NCI-H187 treated with DMSO at 0.1 percent for 48 hours (cell line): ENCODE results near the gene HS6ST1.
"Not testable (repeated sequence)": the region's sequence is repeated elsewhere in the genome, so short reads cannot be mapped to it uniquely, and the experiment has no call there.

Source experiments
- DNase-seq: peaks from one replicate; lab custom pipeline; 2025; lab: John Stamatoyannopoulos, UW

The HS6ST1 gene

GRCh38 chr2:128268611-128269010, 50.1 kb downstream of the HS6ST1 start:
- not testable (repeated sequence) for DNase-seq

GRCh38 chr2:128268145-128268544, 50.5 kb downstream of the HS6ST1 start:
- not testable (repeated sequence) for DNase-seq

- not testable (repeated sequence) for DNase-seq
These were observed 51.0 kb downstream of the HS6ST1 start for GRCh38 chr2:128267649-128268048.

DNA sequence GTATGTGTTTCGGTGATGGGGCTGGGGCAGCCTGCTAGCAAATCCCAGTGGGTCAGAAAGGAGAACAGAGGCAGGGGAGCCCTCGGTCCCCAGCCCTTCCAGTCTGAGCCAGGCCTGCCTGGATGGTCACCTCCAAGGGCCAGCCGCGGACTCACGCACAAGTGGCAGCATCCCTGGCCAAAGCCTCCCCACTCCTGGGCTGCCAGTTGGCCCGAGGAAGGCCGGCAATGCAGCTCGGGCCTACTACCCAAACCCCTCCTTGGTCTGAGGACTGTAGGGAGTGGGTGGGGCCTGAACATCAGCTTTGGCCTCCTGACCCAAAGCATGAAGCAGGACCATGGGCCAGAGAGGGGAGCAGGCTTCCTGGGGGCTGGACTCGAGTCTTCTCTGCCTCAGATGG, 51.5 kb downstream of the HS6ST1 start:
- not testable (repeated sequence) for DNase-seq

- DNase-seq, result not testable (repeated sequence)
These were observed 52.2 kb downstream of the HS6ST1 start for GRCh38 chr2:128266463-128266862.

- DNase-seq, result not testable (repeated sequence)
These were observed 53.1 kb downstream of the HS6ST1 start for GRCh38 chr2:128265608-128265993.

GRCh38 chr2:128264881-128265607, 53.6 kb downstream of the HS6ST1 start:
- DNase-seq, result no peak

GRCh38 chr2:128263902-128264331, 54.8 kb downstream of the HS6ST1 start:
- DNase-seq, result no peak

DNA sequence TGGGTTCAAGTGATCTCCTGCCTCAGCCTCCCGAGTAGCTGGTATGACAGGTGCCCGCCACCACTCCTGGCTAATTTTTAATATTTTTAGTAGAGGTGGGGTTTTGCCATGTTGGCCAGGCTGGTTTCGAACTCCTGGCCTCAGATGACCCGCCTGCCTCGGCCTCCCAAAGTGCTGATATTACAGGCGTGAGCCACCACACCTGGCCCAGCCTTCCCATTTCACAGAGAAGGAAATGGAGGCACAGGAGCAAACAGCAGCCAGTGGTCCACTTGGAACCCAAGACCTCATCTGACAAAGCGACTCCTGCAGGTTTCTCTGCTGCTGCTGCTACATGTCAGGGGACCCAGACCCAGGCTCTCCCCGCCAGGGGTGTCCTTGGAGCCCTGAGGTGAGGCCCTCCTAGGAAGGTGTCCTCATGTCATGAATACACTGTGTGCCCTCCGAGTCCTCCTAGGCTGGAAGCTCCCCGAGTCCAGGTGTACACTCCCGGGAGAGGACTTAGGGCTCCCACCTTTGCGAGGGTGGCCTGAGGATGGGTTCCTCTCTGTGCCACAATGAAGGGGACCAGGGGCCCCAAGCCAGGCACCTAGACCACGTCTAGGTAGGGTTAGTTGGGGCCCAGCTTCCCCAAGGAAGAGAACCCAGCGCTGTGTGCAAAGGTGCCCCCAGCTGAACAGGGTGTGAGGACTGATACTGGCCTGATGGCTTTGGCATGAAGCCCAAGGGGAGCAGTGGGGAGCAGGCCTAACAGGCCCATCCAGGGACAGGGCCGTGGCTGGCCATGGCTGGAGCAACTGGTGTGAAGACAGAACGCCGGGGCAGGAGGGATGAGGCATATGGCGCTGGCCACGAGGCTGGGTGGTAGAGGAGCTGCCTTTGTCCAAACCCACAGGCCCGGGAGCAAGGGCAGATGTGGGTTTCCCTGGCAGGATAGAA, 56.1 kb downstream of the HS6ST1 start:
- no peak for DNase-seq

- no peak for DNase-seq
These were observed 57.2 kb downstream of the HS6ST1 start for GRCh38 chr2:128261245-128262128.

DNA sequence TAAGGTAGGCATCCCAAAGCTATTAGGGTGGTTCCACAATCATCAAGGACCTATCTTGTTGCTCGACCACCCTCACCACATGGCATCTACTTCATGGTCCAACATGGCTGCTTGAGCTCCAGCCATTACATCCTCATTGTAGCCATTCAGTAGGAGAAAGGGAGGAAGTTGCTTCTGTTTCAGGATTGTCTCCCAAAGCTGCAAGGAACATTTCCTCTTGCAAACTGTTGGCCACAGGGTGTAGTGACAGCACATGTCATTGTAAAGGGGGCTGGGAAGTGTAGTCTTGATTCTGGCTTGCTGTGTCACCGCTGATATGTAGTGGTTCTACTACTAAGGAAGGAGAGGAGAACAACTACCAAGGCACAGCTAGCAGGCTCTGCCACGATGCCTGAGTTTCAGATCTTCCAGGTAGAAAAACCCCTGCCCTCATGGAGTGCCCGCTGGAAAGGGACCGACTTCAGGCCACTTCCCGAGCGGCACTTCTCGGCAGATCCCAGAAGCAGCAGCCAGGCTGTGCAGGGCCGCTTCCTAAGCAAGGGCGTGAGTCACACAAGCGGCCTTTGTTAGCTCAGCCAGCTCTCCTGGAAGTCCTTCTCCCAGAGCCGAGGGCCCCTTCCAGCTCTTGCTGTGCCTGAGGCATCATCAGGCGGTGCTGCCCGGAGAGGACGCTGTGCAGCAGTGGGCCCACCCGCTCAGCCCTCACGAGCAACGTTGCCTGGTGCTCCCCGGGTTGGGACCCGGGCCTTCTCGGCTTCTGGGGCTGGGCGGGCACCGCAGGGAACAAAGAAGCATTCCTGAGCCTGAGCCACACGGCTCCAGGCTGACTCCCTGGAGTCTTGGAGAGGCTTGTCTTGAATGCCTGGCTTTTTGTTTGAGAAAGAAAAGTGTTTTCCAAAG, 58.2 kb downstream of the HS6ST1 start:
- no peak for DNase-seq

DNA sequence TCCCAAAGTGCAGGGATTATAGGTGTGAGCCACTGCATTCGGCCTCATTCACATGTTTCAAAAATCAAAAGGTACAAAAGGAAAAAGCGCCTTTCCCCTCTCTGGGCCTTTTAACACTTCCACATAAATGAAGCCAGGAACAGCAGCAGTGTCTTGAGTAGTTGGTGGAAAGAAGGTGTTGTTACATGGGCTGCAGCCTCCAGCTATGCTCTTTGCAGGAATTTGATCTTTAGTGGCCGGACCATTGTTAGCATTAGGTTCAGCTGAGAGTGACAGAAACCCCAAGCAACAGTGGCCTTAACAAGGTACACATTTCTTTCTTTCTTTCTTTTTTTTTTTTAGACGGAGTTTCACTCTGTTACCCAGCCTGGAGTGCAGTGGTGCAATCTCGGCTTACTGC, 59.1 kb downstream of the HS6ST1 start:
- DNase-seq, result no peak

- DNase-seq, result no peak
These were observed 60.5 kb downstream of the HS6ST1 start for GRCh38 chr2:128258218-128258617.

DNA sequence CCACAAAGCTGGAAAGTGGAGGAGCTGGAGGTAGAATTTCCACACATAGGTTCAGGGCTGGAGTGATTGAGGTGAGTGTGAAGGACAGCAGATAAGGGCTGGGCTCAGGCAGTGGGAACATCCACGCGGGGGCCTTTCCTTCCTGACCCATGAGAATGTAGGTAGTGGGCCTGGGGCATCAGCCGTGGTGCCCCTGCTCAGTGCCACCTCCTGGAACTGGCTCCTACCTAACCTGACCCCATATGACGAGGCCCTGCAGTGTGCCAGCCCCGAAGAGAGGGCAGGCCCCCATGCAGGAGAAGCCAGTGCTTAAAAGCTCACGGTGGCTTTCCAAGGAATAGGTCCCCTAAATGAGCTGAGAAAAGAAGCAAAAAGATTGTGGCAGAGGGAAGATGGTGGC, 66.2 kb downstream of the HS6ST1 start:
- DNase-seq, result no peak

DNA sequence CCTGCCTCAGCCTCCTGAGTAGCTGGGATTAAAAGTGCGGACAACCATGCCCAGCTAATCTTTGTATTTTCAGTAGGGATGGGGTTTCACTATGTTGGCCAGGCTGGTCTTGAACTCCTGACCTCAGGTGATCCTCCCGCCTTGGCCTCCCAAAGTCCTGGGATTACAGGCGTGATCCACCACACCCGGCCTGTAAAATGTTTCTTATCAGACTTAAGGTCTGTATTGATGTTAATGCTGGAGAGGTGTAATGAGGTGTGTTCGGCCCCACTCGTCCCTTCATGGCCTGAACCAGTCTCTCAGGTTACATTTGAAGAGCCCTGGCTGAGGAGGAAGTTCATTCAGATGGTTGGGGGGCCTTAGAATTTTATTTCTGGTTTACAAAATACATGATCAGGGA, 66.6 kb downstream of the HS6ST1 start:
- not testable (repeated sequence) for DNase-seq

- no peak for DNase-seq
These were observed 68.2 kb downstream of the HS6ST1 start for GRCh38 chr2:128250229-128251025.

- DNase-seq, result no peak
These were observed 69.1 kb downstream of the HS6ST1 start for GRCh38 chr2:128249555-128249954.

- DNase-seq, result no peak
These were observed 72.9 kb downstream of the HS6ST1 start for GRCh38 chr2:128245813-128246212.

GRCh38 chr2:128241896-128242295, 76.8 kb downstream of the HS6ST1 start:
- no peak for DNase-seq
